ENCODE results near the gene JAZF1.

DNA sequence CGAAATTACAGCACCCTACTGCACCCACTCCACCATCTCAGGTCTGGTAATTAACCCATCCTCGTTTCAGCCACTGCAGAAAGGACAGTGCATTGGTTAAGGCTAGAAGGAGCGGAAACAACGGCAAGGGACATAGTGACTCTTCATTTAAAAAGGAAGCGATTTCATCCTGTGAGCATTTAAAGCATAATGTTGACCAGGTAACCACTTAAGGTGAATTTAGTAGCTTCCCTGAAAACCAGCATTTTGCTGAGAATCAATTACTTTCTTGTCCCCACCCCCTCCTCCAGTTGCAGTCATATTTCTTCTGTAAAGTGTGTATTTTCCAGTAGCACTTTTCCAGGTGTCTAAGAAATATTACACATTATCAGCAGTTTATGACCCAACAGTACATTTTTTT is 821 bp upstream of the JAZF1 start:
- TF ChIP-seq POLR2A (IDR thresholded peaks at IDR 0.05): no peak
- TF ChIP-seq, protein P1, sequence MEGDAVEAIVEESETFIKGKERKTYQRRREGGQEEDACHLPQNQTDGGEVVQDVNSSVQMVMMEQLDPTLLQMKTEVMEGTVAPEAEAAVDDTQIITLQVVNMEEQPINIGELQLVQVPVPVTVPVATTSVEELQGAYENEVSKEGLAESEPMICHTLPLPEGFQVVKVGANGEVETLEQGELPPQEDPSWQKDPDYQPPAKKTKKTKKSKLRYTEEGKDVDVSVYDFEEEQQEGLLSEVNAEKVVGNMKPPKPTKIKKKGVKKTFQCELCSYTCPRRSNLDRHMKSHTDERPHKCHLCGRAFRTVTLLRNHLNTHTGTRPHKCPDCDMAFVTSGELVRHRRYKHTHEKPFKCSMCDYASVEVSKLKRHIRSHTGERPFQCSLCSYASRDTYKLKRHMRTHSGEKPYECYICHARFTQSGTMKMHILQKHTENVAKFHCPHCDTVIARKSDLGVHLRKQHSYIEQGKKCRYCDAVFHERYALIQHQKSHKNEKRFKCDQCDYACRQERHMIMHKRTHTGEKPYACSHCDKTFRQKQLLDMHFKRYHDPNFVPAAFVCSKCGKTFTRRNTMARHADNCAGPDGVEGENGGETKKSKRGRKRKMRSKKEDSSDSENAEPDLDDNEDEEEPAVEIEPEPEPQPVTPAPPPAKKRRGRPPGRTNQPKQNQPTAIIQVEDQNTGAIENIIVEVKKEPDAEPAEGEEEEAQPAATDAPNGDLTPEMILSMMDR (IDR thresholded peaks at IDR 0.05): no peak
